K562 (cell line): ENCODE data around the gene CNPY3. TPM values are rescaled to one million over a fixed set of nuclear protein-coding genes. Genes with fewer than 3 reads are reported as not detected.
A peak's percentile ranks its signal among the peaks of the same experiment; 100 is the strongest.

Experiments
- ATF6 ChIP-seq: sonication (generic); formaldehyde crosslinking; IDR thresholded peaks from 2 replicates; pipeline ENCODE4 v1.4.0; 2020; ENCODE audit warnings: mild to moderate bottlenecking, missing genetic modification reagents
- ETV6 ChIP-seq, 3 experiments: fragments of 150-350 bp in 1 of 3; sonication (generic) in 1 of 3; formaldehyde crosslinking in 1 of 3; IDR thresholded peaks; 2 replicates each; pipeline versions ENCODE4 v1.6.1 to v1.8.0; 2014 to 2022; ENCODE audit warnings: borderline replicate concordance in 2 of 3, low read depth in 2 of 3, antibody characterized with exemption in 1 of 3, low read length in 1 of 3, mild to moderate bottlenecking in 1 of 3, missing genetic modification reagents in 1 of 3
- EZH2 ChIP-seq: IDR thresholded peaks from 2 replicates; pipeline ENCODE4 v1.6.1; 2012; ENCODE audit warnings: low read depth, mild to moderate bottlenecking, inconsistent platforms, low read length, borderline replicate concordance
- HSF4 ChIP-seq: fragments of 250-450 bp; sonication (Bioruptor Pico); IDR thresholded peaks from 2 replicates; pipeline ENCODE4 v2.1.2; 2022; ENCODE audit warnings: mild to moderate bottlenecking, moderate library complexity, borderline replicate concordance
- L3MBTL2 ChIP-seq: fragments of 450-650 bp; IDR thresholded peaks from 2 replicates; pipeline ENCODE4 v1.6.1; 2016; ENCODE audit warnings: mild to moderate bottlenecking, moderate library complexity
- MEF2D ChIP-seq: conservative IDR thresholded peaks from 2 replicates; pipeline ENCODE4 v1.6.1; 2016; ENCODE audit warnings: low read depth, missing genetic modification characterization, missing compliant biosample characterization
- NCOA2 ChIP-seq, 2 experiments: fragments of 450-650 bp; IDR thresholded peaks; 2 replicates each; pipeline ENCODE4 v1.6.1; 2018; ENCODE audit warnings: mild to moderate bottlenecking in 2 of 2, moderate library complexity in 1 of 2; ENCODE audit not compliant: partially characterized antibody in 2 of 2
- NELFE ChIP-seq: IDR thresholded peaks from 2 replicates; pipeline ENCODE4 v1.6.1; 2011; ENCODE audit warnings: mild to moderate bottlenecking; ENCODE audit not compliant: insufficient read depth, insufficient read length
- NFE2L1 ChIP-seq: fragments of 450-650 bp; IDR thresholded peaks from 2 replicates; pipeline ENCODE4 v1.6.1; 2016; ENCODE audit warnings: missing genetic modification characterization, low read depth, mild to moderate bottlenecking, missing compliant biosample characterization, moderate library complexity, borderline replicate concordance
- RB1 ChIP-seq: fragments of 450-650 bp; IDR thresholded peaks from 2 replicates; pipeline ENCODE4 v1.6.1; 2017; ENCODE audit warnings: low read depth, mild to moderate bottlenecking
- RBM34 ChIP-seq: fragments of 200-400 bp; formaldehyde crosslinking; IDR thresholded peaks from 2 replicates; pipeline ENCODE4 v1.6.1; 2018; ENCODE audit warnings: low read length, borderline replicate concordance; ENCODE audit not compliant: insufficient read depth
- RCOR1 ChIP-seq, 2 experiments: IDR thresholded peaks; 2 replicates each; pipeline ENCODE4 v1.6.1; 2012; ENCODE audit warnings: low read depth in 2 of 2, low read length in 2 of 2, borderline replicate concordance in 1 of 2, improper control_type of control experiment in 1 of 2
- XRCC3 ChIP-seq: fragments of 450-650 bp; IDR thresholded peaks from 2 replicates; pipeline ENCODE4 v1.6.1; 2017; ENCODE audit warnings: mild to moderate bottlenecking, moderate library complexity
- ZNF354B ChIP-seq: fragments of 250-450 bp; sonication (Bioruptor Pico); IDR thresholded peaks from 2 replicates; pipeline ENCODE4 v1.4.0; 2020
- ZNF589 ChIP-seq: fragments of 200-800 bp; sonication (Bioruptor generic); IDR thresholded peaks from 2 replicates; pipeline ENCODE4 v1.6.1; 2016; ENCODE audit warnings: low read depth, missing genetic modification characterization, missing compliant biosample characterization
- ZNF780A ChIP-seq: fragments of 250-450 bp; sonication (Bioruptor Pico); IDR thresholded peaks from 2 replicates; pipeline ENCODE4 v1.5.0; 2021; ENCODE audit warnings: mild to moderate bottlenecking
- ZZZ3 ChIP-seq: fragments of 450-650 bp; IDR thresholded peaks from 2 replicates; pipeline ENCODE4 v1.6.1; 2016; ENCODE audit warnings: antibody characterized with exemption, mild to moderate bottlenecking, moderate library complexity
- polyA plus RNA-seq, 8 experiments: library from polyadenylated mRNA; depleted of rRNA in 4 of 8; stranded (reverse) in 5 of 8; unstranded in 3 of 8; fragments of >200 nt; fragmentation: Nextera tagmentation in 2 of 8; fragmentation: Illumina TruSeq in 1 of 8; extraction: Ambion mirVana in 2 of 8; extraction: Trizol in 1 of 8; gene quantifications; 2 replicates each; pipeline versions ENCODE4 v1.2.1 to v1.2.3, GENCODE V29; 2011 to 2014; ENCODE audit warnings: inconsistent platforms in 1 of 8, missing spikeins in 1 of 8
- total RNA-seq, 7 experiments: library from RNA; depleted of rRNA in 6 of 7; stranded (reverse); fragments of >200 nt in 6 of 7; fragmentation: Illumina TruSeq in 2 of 7; extraction: Trizol in 2 of 7; gene quantifications; 2 replicates each; pipeline versions ENCODE4 v1.2.1 to v1.2.3, GENCODE V29; 2011 to 2021; ENCODE audit warnings: low replicate concordance in 1 of 7
- TF ChIP-seq, protein P1 (sequence below): fragments of 450-650 bp; IDR thresholded peaks from 2 replicates; pipeline ENCODE4 v1.7.1; 2018; ENCODE audit warnings: mild to moderate bottlenecking, low read depth; ENCODE audit not compliant: partially characterized antibody
- TF ChIP-seq, protein P2 (sequence below): sonication (generic); formaldehyde crosslinking; IDR thresholded peaks from 2 replicates; pipeline ENCODE4 v1.8.0; 2022; ENCODE audit warnings: mild to moderate bottlenecking, missing genetic modification reagents, borderline replicate concordance

Gene CNPY3
- total and polyA plus RNA-seq, 9 of the 15 experiments (the other 6 are each of a cell fraction or from before 2014, with no cell fraction given): 2.4 to 37.4 (median 21.2) TPM

GRCh38 chr6:42984001-42984923 is 55.0 kb downstream of the CNPY3 start, which contains the start of gene PPP2R5D (continued):
- TF ChIP-seq, protein P1, sequence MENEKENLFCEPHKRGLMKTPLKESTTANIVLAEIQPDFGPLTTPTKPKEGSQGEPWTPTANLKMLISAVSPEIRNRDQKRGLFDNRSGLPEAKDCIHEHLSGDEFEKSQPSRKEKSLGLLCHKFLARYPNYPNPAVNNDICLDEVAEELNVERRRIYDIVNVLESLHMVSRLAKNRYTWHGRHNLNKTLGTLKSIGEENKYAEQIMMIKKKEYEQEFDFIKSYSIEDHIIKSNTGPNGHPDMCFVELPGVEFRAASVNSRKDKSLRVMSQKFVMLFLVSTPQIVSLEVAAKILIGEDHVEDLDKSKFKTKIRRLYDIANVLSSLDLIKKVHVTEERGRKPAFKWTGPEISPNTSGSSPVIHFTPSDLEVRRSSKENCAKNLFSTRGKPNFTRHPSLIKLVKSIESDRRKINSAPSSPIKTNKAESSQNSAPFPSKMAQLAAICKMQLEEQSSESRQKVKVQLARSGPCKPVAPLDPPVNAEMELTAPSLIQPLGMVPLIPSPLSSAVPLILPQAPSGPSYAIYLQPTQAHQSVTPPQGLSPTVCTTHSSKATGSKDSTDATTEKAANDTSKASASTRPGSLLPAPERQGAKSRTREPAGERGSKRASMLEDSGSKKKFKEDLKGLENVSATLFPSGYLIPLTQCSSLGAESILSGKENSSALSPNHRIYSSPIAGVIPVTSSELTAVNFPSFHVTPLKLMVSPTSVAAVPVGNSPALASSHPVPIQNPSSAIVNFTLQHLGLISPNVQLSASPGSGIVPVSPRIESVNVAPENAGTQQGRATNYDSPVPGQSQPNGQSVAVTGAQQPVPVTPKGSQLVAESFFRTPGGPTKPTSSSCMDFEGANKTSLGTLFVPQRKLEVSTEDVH: no peak
- TF ChIP-seq HSF4 (CRISPR knock-in tag): no peak
- no peak for TF ChIP-seq RBM34
- no peak for TF ChIP-seq XRCC3
- TF ChIP-seq EZH2: no peak
- TF ChIP-seq L3MBTL2: peak; percentile 53; the same call in 1 of the 2 replicates
- TF ChIP-seq RCOR1 (IDR thresholded peaks at IDR 0.05; ENCODE audit: borderline replicate concordance in 1 of 2, low read depth in 2 of 2, low read length in 2 of 2): no peak
- TF ChIP-seq ZNF354B (CRISPR knock-in tag): no peak
- TF ChIP-seq, protein P2, sequence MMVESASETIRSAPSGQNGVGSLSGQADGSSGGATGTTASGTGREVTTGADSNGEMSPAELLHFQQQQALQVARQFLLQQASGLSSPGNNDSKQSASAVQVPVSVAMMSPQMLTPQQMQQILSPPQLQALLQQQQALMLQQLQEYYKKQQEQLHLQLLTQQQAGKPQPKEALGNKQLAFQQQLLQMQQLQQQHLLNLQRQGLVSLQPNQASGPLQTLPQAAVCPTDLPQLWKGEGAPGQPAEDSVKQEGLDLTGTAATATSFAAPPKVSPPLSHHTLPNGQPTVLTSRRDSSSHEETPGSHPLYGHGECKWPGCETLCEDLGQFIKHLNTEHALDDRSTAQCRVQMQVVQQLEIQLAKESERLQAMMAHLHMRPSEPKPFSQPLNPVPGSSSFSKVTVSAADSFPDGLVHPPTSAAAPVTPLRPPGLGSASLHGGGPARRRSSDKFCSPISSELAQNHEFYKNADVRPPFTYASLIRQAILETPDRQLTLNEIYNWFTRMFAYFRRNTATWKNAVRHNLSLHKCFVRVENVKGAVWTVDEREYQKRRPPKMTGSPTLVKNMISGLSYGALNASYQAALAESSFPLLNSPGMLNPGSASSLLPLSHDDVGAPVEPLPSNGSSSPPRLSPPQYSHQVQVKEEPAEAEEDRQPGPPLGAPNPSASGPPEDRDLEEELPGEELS: no peak
- TF ChIP-seq ATF6: no peak; the same call in 1 of the 2 replicates
- TF ChIP-seq NFE2L1 (tag): no peak
- TF ChIP-seq ZNF780A (CRISPR knock-in tag): no peak
- peak; percentile 55; the same call in 1 of the 2 replicates for TF ChIP-seq RB1
- TF ChIP-seq ETV6 (IDR thresholded peaks at IDR 0.05; ENCODE audit: borderline replicate concordance in 1 of 2, low read depth in 2 of 2, low read length in 1 of 2): no peak
- TF ChIP-seq ETV6 (CRISPR knock-in tag; IDR thresholded peaks at IDR 0.05; ENCODE audit: borderline replicate concordance): no peak
- TF ChIP-seq NELFE: no peak
- TF ChIP-seq NCOA2 (IDR thresholded peaks at IDR 0.05; ENCODE audit: partially characterized antibody in 2 of 2): no peak
- TF ChIP-seq ZZZ3: no peak
- no peak for TF ChIP-seq MEF2D
- TF ChIP-seq ZNF589 (CRISPR knock-in tag): no peak
